DND-41 (cell line): ENCODE results near the gene TMEM45B.

Source experiments
- CTCF ChIP-seq: IDR thresholded peaks from 2 replicates; pipeline ENCODE4 v1.5.1; 2012; ENCODE audit warnings: borderline replicate concordance, low read length, moderate library complexity, mild to moderate bottlenecking; ENCODE audit not compliant: poor library complexity, severe bottlenecking; ENCODE audit errors: extremely low read depth
- EZH2 ChIP-seq: IDR thresholded peaks from 3 replicates; pipeline ENCODE4 v1.6.1; 2012; ENCODE audit warnings: borderline replicate concordance, low read depth, mild to moderate bottlenecking, moderate library complexity, low read length, inconsistent platforms; ENCODE audit not compliant: severe bottlenecking

DNA sequence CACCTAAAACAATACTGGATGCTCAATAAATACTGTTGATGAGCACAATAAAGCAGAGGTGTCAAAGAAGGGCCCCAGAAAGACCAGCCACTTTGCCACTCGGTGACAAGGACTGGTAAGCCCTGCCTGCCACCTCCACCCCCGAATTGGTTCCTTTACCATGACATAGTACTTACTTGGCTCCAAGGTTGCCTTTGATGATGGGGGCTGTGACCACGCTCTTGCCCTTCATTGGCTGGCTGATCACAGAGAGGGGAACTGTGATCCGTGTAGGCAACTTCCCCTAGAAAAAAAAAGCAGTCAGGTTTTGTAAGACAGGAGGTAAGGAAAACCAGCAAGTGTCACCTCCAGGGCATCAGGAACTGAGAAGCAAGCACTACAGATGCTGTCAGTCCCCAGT is 50.1 kb downstream of the TMEM45B start:
- TF ChIP-seq EZH2 (no peak), CTCF (no peak)
